NCI-H460 (cell line): ENCODE measurements around the gene KRTDAP. TPM values are rescaled to one million over a fixed set of nuclear protein-coding genes. Genes with fewer than 3 reads are reported as not detected.

Experiments
- DNase-seq: peaks from one replicate; pipeline ENCODE4 v3.0.0-alpha.2; 2016; ENCODE audit warnings: low read depth; ENCODE audit errors: extremely low read depth
- polyA plus RNA-seq: library from polyadenylated mRNA; depleted of rRNA; stranded (reverse); fragments of >200 nt; gene quantifications from 2 replicates; pipeline ENCODE4 v1.2.3, GENCODE V29; 2014; cell fraction: nucleus; rRNA removed
- total RNA-seq: library from RNA; depleted of rRNA; stranded (reverse); fragments of >200 nt; shearing (Covaris generic); gene quantifications from 2 replicates; pipeline ENCODE4 v1.2.3, GENCODE V29; 2014; rRNA removed

KRTDAP gene
- total RNA-seq = not detected in 2 replicates
- not detected in 2 replicates for polyA plus RNA-seq

GRCh38 chr19:35490364-35490763, at the start of gene KRTDAP:
KRTDAP (minus strand) TSS chr19:35490464; CDS start chr19:35490442, 22 bp downstream.
- DNase-seq = no peak

GRCh38 chr19:35539850-35540249, 49.6 kb upstream of the KRTDAP start:
- no peak for DNase-seq

- no peak for DNase-seq
Observed at GRCh38 chr19:35539314-35539713, 49.0 kb upstream of the KRTDAP start.

GRCh38 chr19:35534803-35535480, 44.7 kb upstream of the KRTDAP start:
- no peak for DNase-seq

- no peak for DNase-seq
Observed at GRCh38 chr19:35533822-35534392, 43.6 kb upstream of the KRTDAP start.

GRCh38 chr19:35533201-35533821, 43.0 kb upstream of the KRTDAP start, which contains the start of gene GAPDHS:
GAPDHS (plus strand) TSS chr19:35533456; CDS start chr19:35533528, 72 bp downstream.
- DNase-seq = no peak

DNA sequence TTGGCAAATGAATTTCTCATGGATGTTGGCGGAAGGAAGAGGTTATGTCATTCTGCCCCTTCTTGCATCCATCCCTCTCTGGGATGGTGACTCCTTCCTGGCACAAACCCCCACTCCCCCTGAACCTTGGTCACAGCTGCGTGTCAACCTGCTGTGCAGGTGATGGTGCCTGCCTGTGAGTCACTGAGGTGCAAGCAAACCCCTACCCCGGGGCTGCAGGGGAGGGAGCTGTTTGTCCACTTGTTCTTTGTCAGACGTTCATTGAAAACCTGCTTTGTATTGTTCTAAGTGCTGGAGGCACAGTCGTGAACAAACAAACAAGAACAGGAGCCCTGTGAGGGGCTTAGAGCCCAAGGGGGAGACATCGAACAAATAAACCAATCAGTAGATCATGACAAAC, 41.0 kb upstream of the KRTDAP start:
- DNase-seq = no peak

GRCh38 chr19:35529241-35530218, 39.3 kb upstream of the KRTDAP start:
- no peak for DNase-seq

DNA sequence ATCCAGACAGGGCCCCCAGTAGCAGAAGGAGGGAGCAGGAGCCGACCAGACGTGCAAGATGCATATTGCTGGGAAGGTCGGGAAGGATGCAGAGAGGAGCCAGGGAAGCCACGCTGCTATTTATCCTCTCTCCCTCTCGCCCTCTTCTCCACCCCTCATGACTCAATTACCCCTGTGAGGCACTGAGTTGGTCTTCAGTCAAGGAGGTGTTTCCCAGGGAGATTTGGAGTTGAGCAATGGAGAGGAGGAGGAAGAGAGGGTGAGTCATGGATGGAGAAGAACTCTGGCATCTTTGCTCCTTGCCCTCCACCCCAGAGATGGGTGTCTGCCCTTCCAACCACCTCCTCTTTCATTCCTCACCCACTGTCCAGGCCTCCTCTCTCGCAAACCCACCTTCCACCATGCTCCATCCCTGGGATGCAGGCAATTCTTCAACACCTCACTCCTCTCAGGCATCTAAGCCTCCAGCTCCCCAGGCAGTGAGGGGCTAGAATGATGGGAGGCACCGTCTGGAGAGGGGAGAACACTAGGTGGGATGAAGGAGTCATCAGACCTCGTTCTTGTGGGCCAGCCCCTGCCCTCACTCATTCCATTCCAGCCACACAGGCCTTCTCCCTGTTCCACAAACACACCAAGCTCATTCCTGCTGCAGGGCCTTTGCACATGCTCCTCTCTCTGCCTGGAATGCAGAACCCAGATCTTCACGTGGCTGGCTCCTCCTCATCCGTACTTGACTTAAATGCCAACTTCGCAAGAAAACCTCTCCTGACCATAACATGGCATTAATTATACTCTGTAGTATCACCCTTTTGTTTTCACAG, 38.2 kb upstream of the KRTDAP start, which contains the start of gene SBSN:
Gene SBSN, minus strand, starts transcription at position 94 of the 821 bp plus-strand sequence. Its CDS starts 30 bp downstream, at position 64.
- DNase-seq = no peak

DNA sequence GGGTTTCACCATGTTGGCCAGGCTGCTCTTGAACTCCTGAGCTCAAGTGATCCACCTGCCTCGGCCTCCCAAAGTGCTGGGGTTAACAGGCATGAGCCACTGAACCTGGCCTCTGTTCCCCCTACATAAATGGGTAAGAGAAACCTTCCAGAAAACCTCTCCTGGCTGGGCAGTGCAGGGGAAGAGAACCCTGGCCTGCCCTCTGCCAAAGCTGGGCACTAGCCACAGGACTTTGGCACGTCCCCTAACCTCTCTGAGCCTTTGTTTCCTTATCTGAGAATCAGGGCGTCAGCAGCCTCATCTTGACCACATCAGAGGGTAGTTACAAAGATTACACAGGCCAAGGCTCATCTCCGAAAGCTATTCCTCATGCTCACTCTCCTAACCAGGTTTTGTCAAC, 35.6 kb upstream of the KRTDAP start:
- no peak for DNase-seq

GRCh38 chr19:35524181-35524837, 34.0 kb upstream of the KRTDAP start:
- no peak for DNase-seq

DNA sequence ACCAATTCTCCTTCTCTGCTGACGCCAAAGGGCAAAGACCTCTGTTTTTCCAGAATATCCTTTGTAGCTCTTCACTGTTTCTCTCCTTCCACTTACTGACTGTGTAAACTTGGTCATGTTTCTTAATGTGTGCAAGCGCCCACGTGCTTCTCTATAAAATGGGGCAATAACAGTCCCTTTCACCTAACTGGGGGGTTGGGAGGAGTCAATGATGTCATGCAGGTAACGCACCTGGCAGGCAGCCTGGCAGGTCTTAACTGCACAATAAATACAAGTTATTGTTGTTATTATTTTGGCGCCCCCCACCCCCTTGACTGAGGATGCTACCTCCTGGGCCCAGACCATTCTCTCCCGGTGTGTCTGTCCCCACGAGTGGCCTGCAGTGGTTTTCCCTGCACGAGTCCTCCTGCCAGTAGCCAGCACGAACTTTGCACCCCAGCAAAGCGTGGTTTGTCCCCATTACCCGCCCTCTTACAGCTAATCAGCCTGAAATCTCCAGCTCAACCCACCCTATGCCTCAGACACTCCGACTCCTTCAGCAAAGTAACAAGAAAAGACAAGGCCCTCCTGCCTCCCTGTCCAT, 32.6 kb upstream of the KRTDAP start:
- DNase-seq = no peak

DNA sequence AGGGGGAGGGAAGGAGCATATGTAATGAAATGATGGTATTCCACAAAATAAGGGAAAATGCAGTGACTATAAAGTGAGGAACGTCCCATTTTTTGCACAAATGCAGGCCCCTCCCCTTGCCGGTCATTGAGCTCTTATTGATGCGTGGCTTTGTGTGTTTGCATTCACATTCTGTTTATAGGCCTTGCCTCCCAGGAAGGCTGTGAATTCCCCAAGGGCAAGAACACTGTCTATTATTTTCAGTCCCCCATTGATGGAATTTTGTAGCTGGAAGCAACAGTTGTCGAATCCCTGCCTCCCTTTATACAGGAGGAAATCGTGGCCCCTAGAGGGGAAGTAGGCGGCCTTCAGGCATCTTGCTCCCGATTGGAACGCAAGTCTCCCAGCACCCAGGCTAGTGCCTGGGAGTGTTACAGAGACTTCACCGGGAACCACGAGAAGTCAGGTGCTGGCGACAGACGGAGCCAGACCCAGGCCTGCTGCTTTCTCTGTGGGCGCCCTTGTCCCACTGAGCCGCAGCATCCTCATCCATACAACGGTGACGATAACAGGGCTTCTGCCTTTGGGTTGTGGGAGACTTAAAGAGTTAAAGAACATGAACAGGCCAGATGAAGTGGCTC, 31.0 kb upstream of the KRTDAP start:
- DNase-seq = no peak

GRCh38 chr19:35519291-35519690, 29.0 kb upstream of the KRTDAP start:
- no peak for DNase-seq

DNA sequence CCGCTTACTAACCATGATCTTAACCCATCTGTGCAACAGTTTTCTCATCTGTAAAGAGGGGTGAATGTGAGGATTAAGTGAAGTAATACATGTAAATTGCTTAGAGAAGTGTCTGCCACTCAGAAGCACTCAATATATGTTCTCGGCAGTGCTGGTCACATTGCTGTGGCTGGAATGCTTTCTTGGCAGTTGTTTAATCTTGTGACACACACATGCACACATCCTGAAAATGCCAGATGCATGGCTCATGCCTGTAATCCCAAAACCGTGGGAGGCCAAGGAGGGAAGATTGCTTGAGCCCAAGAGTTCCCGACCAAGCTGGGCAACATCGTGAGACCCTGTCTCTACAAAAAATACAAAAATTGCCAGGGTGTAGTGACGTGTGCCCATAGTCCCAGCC, 28.0 kb upstream of the KRTDAP start:
- DNase-seq = no peak

GRCh38 chr19:35517342-35517741, 27.1 kb upstream of the KRTDAP start:
- no peak for DNase-seq

DNA sequence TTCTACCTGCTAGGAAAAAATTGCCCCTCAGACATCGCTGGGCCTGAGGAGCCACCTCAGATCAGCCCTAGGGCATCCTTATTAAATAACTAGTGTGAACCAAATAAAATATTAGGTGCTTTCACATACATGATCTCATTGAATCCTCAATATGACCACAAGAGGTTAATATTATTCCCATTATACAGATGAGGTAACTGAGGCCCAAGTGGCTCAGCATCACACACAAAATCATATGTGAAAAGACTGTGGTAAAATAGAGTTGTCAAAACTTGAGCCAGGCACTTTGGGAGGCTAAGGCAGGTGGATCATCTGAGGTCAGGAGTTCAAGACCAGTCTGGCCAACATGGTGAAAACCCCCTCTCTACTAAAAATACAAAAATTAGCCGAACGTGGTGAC, 26.0 kb upstream of the KRTDAP start:
- no peak for DNase-seq

DNA sequence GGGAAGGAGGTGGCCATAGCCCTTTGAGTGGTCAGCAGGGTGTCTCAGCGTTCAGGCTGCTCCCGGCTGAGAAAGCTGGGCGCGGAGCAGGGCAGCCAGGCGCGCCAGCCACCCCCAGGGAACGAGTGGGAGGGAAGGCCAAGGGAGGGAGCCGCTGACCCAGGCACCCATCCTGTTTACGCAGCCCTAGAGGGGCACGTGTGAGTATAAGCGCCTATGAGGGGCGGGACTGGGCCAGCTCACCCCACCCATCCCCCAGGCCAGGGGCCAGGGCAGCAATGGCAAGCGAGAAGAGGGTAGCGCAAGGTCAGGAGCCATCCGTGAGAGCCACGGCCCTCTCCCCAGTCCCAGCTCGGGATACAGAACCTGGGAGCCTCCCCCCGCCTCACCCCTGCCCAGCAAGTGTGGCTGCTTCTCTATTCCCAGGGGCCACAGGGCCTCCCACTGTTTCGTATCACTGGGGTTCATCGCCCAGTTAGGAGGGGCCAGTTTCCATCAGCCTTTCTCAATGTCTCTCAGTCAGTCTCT, 24.1 kb upstream of the KRTDAP start:
- no peak for DNase-seq
